ENCODE data around the gene DRAP1.

The DRAP1 gene

DNA sequence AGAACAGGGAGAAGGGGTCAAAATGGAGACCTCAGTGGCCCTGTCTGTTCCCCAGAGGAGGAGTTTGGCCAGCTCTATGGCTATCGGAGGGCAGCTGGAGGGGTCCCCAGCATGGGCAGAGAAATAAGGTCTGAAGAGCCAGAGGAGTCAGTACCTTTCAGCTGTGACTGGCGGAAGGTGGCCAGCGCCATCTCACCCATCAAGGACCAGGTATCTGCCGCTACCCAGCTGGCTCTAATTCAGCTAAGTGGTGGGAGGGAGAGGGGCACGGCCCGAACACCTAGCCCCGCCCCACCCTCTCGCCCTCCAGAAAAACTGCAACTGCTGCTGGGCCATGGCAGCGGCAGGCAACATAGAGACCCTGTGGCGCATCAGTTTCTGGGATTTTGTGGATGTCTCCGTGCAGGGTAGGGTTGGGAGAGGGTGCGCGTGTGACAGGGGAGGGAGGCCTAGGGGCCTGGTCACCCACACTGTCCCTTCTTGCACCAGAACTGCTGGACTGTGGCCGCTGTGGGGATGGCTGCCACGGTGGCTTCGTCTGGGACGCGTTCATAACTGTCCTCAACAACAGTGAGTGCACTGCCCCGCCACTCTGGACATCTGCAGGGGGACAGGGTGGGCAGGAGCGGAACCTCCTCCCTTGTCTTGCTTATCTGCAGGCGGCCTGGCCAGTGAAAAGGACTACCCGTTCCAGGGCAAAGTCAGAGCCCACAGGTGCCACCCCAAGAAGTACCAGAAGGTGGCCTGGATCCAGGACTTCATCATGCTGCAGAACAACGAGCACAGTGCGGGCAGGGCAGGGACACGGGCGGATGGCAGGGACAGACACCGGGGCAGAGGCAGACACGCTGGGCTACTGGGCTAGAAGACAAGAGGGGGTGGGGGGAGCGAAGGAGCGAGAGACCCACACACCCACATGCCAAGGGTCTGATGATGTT, 36.8 kb upstream of the DRAP1 start:
- CTCF ChIA-PET, result interaction anchor here (1.4 to 10.9 kb wide), 6 partner anchors 8 to 106 kb away, joined by 4 to 142 read pairs (median 57); partner anchors contain the start of genes CCDC85B, CFL1, FOSL1 and MUS81
- Mint-ChIP-seq H3K27ac (peak overlapping the region; percentile 16), H3K4me3 (no peak overlapping the region), H3K36me3 (peaks cover 31% of the 10 kb centered on the region), H3K9me3 (no peaks in the 10 kb centered on the region), H3K4me1 (peaks cover 68% of the 10 kb centered on the region), H3K27me3 (no peaks in the 10 kb centered on the region)
- no peak for DNase-seq

DNA sequence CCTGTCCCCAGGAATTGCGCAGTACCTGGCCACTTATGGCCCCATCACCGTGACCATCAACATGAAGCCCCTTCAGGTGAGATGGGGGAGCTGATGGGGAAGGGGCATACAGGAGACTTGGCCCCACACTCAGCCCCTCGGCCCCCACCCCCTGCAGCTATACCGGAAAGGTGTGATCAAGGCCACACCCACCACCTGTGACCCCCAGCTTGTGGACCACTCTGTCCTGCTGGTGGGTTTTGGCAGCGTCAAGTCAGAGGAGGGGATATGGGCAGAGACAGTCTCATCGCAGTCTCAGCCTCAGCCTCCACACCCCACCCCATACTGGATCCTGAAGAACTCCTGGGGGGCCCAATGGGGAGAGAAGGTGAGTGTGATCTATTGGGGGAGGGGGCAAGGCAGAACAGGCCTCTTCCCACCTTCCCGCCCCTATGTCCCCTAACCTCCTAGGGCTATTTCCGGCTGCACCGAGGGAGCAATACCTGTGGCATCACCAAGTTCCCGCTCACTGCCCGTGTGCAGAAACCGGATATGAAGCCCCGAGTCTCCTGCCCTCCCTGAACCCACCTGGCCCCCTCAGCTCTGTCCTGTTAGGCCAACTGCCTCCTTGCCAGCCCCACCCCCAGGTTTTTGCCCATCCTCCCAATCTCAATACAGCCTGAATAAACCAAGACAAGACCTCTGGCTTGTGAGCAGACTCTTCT, 36.0 kb upstream of the DRAP1 start:
- Mint-ChIP-seq H3K27ac (no peak overlapping the region), H3K4me1 (peaks cover 70% of the 10 kb centered on the region), H3K9me3 (no peaks in the 10 kb centered on the region), H3K4me3 (no peak overlapping the region), H3K27me3 (no peaks in the 10 kb centered on the region), H3K36me3 (peaks cover 34% of the 10 kb centered on the region)
- CTCF ChIA-PET, result interaction anchor here (0.7 to 10.9 kb wide), 13 partner anchors 9 to 171 kb away, joined by 3 to 142 read pairs (median 14); partner anchors contain the start of genes CFL1, FOSL1, KAT5 and MUS81
- no peak for DNase-seq

DNA sequence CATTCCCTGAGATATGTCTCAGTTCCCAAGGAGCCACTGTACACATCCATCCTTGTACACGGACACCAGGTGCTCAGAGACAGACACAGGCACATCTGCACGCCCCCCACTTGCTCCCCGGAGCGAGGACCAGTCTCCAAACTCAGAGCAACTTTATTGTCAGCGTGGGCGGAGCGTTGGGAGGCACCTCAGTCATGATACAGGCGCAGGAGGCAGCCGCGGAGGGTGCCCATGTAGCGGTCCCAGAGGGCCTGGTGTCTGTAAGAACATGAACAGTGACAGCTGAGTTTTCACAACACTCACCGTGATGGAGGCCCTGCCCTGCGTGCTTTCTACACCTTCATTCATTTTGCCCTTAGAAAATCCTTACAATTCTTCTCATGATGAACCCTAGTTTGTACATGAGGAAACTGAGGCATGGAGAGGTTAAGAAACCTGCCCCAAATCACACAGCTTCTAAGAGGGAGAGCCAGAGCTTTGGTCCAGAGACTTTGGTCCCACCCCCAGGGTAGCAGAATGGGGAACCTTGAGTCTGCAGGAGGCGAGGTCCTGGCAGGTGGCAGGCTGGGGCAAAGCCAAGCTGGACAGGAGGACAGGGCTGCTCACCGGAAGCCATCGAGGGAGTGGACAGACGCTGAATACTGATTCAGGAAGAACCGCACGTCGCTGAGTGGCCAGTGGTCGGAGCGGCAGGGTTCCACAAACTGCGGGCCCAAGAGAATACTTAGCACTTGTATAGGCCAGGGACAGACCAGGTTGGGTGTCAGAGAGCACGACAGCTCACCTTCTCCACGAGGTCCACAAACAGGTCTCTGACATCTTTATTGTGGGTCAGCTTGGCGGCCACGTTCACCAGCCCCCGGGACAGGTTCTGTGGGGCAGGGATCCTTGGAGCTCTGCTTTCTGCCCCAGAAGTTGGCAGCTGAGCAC, 35.2 kb upstream of the DRAP1 start:
- H3K9me3 Mint-ChIP-seq, result no peaks in the 10 kb centered on the region
- DNase-seq, result no peak
- peaks cover 71% of the 10 kb centered on the region for H3K4me1 Mint-ChIP-seq
- no peaks in the 10 kb centered on the region for H3K27me3 Mint-ChIP-seq
- H3K36me3 Mint-ChIP-seq, result peaks cover 35% of the 10 kb centered on the region
- H3K27ac Mint-ChIP-seq, result peak overlapping the region; percentile 58
- CTCF ChIA-PET, result interaction anchor here (0.6 to 10.9 kb wide), 34 partner anchors 10 to 172 kb away, joined by 3 to 142 read pairs (median 6); partner anchors contain the start of genes C11orf68, CATSPER1, CFL1 and FOSL1
- no peak overlapping the region for H3K4me3 Mint-ChIP-seq

DNA sequence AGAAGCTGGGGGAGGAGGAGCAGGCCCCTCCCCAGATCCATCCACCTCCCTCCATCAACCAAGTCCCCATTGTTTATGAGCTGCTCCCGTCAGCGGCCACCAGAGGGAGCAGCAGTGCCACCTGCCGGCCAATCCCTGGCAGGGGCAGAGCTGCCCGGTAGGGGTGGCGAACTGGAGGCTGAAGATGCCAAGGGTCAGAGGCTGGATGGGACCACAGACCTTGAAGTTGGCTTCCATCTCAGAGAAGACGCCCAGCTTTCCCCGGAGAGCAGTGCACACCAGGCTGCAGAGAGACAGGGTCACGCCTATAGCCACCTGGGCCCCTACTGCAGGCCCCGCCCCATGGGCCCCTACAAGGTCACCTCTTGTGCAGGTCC, 34.5 kb upstream of the DRAP1 start:
- peaks cover 35% of the 10 kb centered on the region for H3K36me3 Mint-ChIP-seq
- peak overlapping the region; percentile 58 for H3K27ac Mint-ChIP-seq
- H3K27me3 Mint-ChIP-seq, result no peaks in the 10 kb centered on the region
- DNase-seq, result peak; percentile 88
- CTCF ChIA-PET, result interaction anchor here (0.6 to 10.9 kb wide), 35 partner anchors 8 to 173 kb away, joined by 3 to 142 read pairs (median 7); partner anchors contain the start of genes C11orf68, CATSPER1, CFL1 and FOSL1
- no peak overlapping the region for H3K4me3 Mint-ChIP-seq
- no peaks in the 10 kb centered on the region for H3K9me3 Mint-ChIP-seq
- peaks cover 71% of the 10 kb centered on the region for H3K4me1 Mint-ChIP-seq

DNA sequence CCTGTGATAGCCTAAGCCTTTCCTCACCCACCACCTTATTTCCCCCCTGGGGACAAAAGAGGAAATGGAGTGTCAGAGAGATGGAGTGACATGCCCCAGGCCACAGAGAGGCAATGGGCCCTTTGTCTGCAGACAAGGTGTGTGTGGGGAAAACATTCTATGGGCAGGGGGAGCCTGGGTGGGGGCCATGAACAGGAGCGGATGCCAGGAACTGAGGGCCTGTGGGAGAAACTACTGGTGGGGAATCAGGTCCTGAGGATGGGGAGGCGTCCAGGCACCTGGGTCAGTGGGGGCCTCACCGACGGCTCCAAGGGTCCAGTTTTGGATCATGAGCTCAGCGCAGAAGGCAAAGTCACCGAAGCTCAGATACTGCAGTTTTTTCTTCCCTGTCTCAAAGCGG, 34.0 kb upstream of the DRAP1 start:
- peaks cover 35% of the 10 kb centered on the region for H3K36me3 Mint-ChIP-seq
- peak overlapping the region; percentile 58 for H3K27ac Mint-ChIP-seq
- no peaks in the 10 kb centered on the region for H3K27me3 Mint-ChIP-seq
- H3K4me3 Mint-ChIP-seq, result no peak overlapping the region
- CTCF ChIA-PET, result interaction anchor here (0.8 to 10.9 kb wide), 33 partner anchors 8 to 173 kb away, joined by 3 to 142 read pairs (median 7); partner anchors contain the start of genes BANF1, C11orf68, CATSPER1 and CFL1
- no peak for DNase-seq
- no peaks in the 10 kb centered on the region for H3K9me3 Mint-ChIP-seq
- H3K4me1 Mint-ChIP-seq, result peaks cover 72% of the 10 kb centered on the region

DNA sequence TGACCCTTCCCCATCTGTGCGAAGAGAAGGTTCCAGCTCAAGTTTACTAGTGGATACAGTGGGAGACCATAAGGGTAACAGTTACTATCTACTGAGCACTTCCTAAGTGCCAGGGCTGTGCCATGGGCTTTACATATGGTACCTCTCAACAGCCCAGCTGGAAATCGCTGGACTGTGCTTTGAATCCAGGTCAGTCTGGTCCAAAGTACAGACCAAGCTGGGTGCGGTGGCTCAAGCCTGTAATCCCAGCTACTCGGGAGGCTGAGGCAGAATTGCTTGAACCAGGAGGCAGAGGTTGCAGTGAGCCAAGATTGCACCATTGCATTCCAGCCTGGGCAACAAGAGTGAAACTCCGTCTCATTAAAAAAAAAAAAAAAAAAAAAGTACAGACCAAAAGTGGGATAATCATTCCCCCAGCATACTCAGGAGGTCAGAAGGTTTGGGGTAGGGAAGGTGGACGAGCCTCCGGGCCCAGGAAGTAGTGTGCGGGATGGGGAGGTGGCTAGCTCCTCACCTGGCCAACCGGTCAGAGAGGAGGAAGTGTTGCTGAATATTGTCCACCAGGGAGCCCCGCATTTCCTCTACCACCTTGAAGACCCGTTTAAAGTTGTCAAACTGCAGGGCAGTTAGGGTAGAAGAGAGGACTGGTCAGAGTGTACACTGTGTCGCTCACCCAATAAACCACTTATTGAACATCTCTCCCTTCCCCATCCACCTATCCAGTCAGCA, 33.3 kb upstream of the DRAP1 start:
- Mint-ChIP-seq H3K36me3 (peaks cover 35% of the 10 kb centered on the region), H3K4me3 (peak overlapping the region; percentile 96), H3K27ac (no peak overlapping the region), H3K27me3 (no peaks in the 10 kb centered on the region), H3K4me1 (peaks cover 66% of the 10 kb centered on the region), H3K9me3 (no peaks in the 10 kb centered on the region)
- CTCF ChIA-PET, result interaction anchor here (0.8 to 10.9 kb wide), 22 partner anchors 8 to 174 kb away, joined by 3 to 142 read pairs (median 10); partner anchors contain the start of genes BANF1, CATSPER1, CFL1 and EIF1AD
- DNase-seq, result no peak

DNA sequence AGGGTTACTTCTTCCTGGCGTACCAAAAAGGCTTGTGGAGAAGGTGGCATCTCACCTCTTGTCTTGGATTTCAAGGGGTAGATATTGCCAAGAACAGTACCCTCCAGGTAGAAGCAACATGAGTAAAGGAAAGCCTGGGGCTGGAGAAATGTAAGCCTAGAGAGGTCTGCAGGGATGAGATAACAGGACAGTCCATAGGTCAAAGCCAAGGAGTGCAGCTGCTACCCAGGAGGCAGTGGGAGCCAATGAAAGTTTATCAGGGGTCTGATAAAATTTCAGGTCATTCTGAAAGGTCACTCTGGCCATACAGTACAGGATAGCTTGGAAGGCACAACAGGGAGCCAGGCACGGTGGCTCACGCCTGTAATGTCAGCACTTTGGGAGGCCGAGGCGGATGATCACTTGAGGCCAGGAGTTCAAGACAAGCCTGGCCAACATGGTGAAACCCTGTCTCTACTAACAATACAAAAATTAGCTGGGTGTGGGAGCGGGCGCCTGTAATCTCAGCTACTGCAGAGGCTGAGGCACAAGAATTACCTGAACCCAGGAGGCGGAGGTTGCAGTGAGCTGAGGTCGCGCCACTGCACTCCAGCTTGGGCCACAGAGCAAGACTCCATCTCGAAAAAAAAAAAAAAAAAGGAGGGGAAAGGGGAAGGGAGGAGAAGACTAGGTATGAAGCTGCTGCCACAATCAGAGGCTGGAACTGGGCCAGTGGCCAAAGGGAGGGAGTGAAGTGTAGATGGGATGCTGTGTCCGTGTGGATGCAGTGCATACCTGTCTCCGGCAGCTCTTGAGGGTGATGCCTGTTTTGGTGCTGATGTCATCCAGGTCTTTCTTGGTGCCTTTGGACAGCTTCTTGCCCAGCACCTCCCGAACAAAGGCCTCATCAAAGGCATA, 32.2 kb upstream of the DRAP1 start:
- Mint-ChIP-seq H3K4me3 (peak overlapping the region; percentile 96), H3K4me1 (peaks cover 63% of the 10 kb centered on the region), H3K27ac (peak overlapping the region; percentile 76), H3K36me3 (peaks cover 35% of the 10 kb centered on the region), H3K27me3 (no peaks in the 10 kb centered on the region), H3K9me3 (no peaks in the 10 kb centered on the region)
- no peak for DNase-seq
- CTCF ChIA-PET, result interaction anchor here (0.7 to 10.9 kb wide), 13 partner anchors 9 to 176 kb away, joined by 3 to 142 read pairs (median 7); partner anchors contain the start of genes CFL1, FOSL1, KAT5 and MUS81

DNA sequence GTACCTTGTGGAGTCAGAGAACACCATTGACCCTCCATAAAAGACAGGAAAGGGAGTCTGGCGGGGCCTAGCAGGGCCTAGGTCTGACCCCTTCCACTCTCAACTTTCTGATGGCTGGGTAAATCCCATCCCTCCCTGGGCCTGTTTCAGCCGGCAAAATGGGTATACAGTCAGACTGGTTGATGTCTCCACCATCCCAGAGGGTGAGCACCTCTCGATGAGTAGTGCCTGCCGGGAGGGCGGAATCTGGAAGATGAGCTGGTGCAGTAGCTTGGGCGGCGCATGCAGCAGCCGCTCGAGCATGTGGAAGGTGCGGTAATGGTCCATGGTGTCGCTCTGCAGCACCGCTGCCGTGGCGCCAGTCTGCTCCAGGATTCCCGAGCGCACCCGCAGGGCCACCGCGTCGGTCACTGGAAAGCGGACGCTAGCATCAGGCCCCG, 31.5 kb upstream of the DRAP1 start:
- peaks cover 41% of the 10 kb centered on the region for H3K36me3 Mint-ChIP-seq
- H3K27ac Mint-ChIP-seq, result peak overlapping the region; percentile 94
- H3K4me1 Mint-ChIP-seq, result peaks cover 69% of the 10 kb centered on the region
- no peaks in the 10 kb centered on the region for H3K9me3 Mint-ChIP-seq
- no peaks in the 10 kb centered on the region for H3K27me3 Mint-ChIP-seq
- peak overlapping the region; percentile 96 for H3K4me3 Mint-ChIP-seq
- CTCF ChIA-PET, result interaction anchor here (0.7 to 10.9 kb wide), 21 partner anchors 10 to 176 kb away, joined by 3 to 142 read pairs (median 6); partner anchors contain the start of genes C11orf68, CFL1, FOSL1 and KAT5
- no peak for DNase-seq

DNA sequence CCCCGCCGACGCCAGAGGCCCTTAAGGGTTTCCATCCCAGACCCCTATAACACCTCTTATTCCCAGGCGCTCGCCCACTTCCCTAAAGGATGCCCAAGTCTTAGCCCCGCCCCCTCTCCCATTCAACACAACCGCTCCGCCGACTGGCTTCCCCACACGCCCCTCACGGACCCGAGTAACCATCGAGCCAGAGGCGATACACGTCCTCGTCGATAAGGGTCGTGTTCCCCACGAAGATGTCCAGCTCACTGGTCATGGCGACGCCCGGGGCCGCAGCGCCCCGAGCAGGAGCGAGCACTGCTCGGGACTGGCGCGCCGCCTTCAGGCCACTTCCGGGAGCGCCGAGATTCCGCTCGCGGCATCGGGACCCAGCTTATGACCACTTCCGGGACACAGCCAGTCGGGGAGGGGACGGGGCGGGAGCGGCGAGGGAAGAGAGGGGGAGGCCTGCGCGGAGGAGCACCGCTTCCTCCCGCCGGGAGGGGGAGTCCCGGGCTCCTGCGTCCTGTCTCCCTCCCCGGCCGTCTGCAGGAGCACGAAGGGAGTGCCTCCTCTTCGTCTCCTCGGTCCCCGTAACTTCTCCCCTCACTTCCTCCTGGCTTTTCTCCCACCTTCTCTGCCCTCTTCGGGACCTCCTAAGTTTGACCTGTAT, 30.9 kb upstream of the DRAP1 start, which contains the start of gene FIBP:
Gene FIBP, minus strand, starts transcription at position 309 of the 652 bp plus-strand sequence. Its CDS starts 53 bp downstream, at position 256.
- peak within 1 kb of the TSS; percentile 94 for H3K27ac Mint-ChIP-seq
- peak within 1 kb of the TSS; percentile 96 for H3K4me3 Mint-ChIP-seq
- CTCF ChIA-PET, result interaction anchor here (0.6 to 10.9 kb wide), 25 partner anchors 9 to 193 kb away, joined by 3 to 142 read pairs (median 5); partner anchors contain the start of genes C11orf68, CFL1, FOSL1 and KAT5
- H3K36me3 Mint-ChIP-seq, result peaks cover 41% of the 10 kb centered on the region
- peak; percentile 98 for DNase-seq
- no peaks in the 10 kb centered on the region for H3K9me3 Mint-ChIP-seq
- no peaks in the 10 kb centered on the region for H3K27me3 Mint-ChIP-seq
- peaks cover 74% of the 10 kb centered on the region for H3K4me1 Mint-ChIP-seq

DNA sequence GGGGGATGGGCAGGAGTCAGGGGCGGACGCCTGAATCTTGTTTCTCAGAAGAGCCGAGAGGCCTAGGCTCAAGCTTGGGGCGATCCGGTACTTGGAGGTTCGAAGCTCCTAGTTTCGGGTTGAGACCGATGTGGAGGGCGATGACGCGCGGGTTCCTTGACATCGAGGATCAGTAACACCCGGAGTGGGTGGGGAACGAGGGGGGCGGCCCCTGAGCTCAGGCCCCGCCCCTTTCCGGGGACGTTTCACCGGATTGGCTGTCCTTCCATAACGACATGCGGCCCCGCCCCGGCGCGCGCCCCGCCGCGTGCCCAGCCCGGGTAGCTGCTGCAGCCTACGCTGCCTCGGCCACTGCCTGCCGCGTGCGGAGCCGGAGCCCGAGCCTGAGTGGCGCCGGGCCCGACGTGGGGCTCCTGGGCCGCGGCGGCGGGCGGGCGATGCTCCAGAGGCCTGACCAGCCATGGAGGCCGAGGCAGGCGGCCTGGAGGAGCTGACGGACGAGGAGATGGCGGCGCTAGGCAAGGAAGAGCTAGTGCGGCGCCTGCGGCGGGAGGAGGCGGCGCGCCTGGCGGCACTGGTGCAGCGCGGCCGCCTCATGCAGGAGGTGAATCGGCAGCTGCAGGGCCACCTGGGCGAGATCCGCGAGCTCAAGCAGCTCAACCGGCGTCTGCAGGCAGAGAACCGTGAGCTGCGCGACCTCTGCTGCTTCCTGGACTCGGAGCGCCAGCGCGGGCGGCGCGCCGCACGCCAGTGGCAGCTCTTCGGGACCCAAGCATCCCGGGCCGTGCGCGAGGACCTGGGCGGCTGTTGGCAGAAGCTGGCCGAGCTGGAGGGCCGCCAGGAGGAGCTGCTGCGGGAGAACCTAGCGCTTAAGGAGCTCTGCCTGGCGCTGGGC, 28.7 kb upstream of the DRAP1 start, which contains the start of gene CCDC85B:
Gene CCDC85B, plus strand, starts transcription at position 350 of the 895 bp plus-strand sequence. Its CDS starts 111 bp downstream, at position 461.
- Mint-ChIP-seq H3K27me3 (no peaks in the 10 kb centered on the region), H3K27ac (peak within 1 kb of the TSS; percentile 94), H3K4me1 (peaks cover 75% of the 10 kb centered on the region), H3K36me3 (peaks cover 25% of the 10 kb centered on the region), H3K9me3 (no peaks in the 10 kb centered on the region), H3K4me3 (peak within 1 kb of the TSS; percentile 96)
- CTCF ChIA-PET, result interaction anchor here (0.7 to 10.9 kb wide), 18 partner anchors 7 to 179 kb away, joined by 3 to 142 read pairs (median 3); partner anchors contain the start of genes AP5B1, BANF1, CFL1 and EIF1AD
- peak; percentile 99 for DNase-seq

Data from activated naive CD4-positive, alpha-beta T cell treated with anti-CD3 and anti-CD28 coated beads, Interleukin-2, amount 10 ng/mL, durations not matched to agents 7 days and 5 days (primary cell).